Endothelial cell of hepatic sinusoid (primary cell): ENCODE results near the gene MYO5A.
"Not testable (repeated sequence)": the region's sequence is repeated elsewhere in the genome, so short reads cannot be mapped to it uniquely, and the experiment has no call there.

Experiments
- in situ Hi-C: cut with HindIII; loops from 2 replicates; pipeline ENCODE4 v1.10.0; 2017; ENCODE audit warnings: low sequenced_read_pairs

Gene MYO5A

DNA sequence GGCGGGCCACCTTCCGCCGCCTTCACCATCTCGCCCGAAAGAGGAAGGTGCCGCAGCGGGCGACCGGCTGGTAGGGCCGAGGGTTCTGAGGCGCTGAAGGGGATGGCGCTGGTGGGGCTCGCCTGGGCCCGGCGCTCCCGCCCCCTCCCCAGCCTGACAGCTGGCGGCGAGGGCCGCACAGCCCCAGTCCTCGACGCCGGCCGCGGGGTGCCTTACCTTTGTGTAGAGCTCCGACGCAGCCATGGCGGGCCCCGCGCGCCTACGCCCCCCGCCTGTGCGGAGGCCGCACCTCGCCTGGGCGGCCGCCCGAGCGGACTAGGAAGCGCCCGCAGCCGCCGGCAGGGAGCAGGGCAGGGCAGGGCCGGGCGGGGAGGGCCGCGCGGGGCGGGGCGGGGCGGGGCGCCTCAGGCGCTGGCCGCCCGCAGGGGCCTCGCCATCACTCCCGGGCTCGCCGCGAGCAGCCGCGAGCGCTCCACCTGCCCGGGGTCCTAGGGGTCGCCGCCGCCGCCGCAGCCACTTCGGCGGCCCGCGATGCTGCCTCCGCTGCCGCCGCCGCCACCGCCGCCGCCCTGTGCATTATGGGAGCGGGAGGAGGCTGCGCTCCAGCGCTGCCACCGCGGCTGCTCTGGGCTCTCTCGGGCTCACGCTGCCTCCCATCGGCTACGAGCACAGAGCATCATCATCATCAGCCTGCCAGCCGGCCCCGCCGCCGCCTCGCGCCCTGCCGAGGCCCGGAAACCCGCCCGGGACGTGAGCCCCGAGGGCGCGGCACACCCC is at the start of gene MYO5A:
Gene MYO5A, minus strand, starts transcription at position 317 of the 777 bp plus-strand sequence. Its CDS starts 74 bp downstream, at position 243.
- in situ Hi-C loops: no loop called here

DNA sequence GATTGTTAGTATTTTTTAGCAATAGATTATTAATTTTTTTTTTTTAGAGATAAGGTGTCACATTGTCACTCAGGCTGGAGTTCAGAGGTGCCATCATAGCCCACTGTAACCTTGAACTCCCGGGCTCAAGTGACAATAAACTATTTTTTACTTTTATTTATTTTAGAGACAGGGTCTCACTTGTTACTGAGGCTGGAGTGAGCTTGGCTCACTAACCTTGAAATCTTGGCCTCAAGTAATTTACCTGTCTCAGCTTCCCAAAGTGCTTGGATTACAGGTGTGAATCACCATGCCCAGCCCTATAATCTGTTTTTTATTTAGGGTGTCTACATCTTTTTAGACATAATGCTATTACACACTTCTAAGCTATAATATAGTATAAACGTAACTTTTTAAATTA is 48.0 kb upstream of the MYO5A start:
- in situ Hi-C loops: no loop called here

DNA sequence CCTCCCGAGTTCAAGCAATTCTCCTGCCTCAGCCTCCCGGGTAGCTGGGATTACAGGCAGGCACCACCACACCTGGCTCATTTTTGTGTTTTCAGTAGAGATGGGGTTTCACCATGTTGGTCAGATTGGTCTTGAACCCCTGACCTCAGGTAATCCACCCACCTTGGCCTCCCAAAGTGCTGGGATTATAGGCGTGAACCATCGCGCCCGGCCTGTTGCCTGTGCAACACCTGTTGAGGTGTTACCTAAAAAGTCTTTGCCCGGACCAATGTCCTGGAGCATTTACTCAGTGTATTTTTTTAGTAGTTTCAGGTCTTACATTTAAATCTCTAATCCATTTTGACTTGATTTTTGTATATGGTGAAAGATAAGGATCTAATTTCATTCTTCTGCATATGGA is 46.9 kb upstream of the MYO5A start:
- in situ Hi-C loops: not testable (repeated sequence)

GRCh38 chr15:52575072-52575471 is 46.4 kb upstream of the MYO5A start:
- in situ Hi-C loops: no loop called here

- in situ Hi-C loops: not testable (repeated sequence)
These were observed 45.9 kb upstream of the MYO5A start for GRCh38 chr15:52574623-52575022.

DNA sequence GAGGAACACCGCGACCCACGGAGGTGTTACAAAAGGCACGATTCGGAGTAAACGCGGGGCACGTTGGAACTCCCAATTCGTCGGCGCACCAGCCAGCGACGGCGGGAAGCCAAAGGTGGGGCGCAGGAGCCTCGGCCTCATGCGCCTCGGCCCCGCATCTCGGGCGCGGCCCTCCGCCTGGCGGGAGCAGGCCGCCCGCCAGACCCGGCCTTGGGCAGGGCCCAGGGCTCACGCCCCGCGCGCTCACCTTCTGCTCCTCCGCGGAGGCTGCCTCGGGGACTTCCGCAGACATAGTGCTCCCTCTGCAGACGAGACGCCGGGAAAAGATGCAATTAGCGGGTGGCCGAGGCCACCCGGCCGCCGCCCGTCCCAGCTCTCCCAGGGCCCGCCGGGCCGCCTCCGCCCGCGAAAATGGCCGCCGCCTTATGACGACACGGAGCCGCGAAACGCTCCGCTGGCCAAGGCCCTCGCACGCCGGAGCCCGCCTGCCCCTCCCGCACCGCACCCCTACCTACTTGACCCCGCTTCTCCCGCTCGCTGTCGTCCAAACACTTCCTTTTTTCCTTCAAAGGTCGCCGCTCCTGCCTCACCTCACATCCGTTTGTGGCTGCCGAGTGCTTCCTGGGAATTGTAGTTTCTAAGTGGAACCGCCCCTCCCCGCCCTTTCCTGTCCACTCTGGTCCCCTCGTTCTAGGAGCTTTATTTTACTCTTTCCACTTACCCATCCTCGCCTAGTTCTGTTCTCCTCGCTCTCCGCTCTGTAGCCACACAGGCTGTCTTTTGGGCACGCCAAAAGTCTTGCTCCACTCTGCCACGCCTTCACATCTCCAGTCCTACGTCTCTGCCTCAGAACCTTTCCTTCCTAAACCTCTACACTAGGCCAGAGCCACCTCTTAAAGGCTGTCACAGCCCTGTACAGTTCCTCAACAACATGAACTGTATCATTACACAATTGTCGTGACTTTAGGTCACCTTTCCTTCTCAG is 40.2 kb upstream of the MYO5A start, which contains the start of gene ARPP19:
Gene ARPP19, minus strand, starts transcription at position 430 of the 985 bp plus-strand sequence. Its CDS starts 138 bp downstream, at position 292.
- in situ Hi-C loops: no loop called here

- in situ Hi-C loops: no loop called here
These were observed 39.4 kb upstream of the MYO5A start for GRCh38 chr15:52567871-52568600.

- in situ Hi-C loops: no loop called here
These were observed 38.2 kb upstream of the MYO5A start for GRCh38 chr15:52566889-52567288.

DNA sequence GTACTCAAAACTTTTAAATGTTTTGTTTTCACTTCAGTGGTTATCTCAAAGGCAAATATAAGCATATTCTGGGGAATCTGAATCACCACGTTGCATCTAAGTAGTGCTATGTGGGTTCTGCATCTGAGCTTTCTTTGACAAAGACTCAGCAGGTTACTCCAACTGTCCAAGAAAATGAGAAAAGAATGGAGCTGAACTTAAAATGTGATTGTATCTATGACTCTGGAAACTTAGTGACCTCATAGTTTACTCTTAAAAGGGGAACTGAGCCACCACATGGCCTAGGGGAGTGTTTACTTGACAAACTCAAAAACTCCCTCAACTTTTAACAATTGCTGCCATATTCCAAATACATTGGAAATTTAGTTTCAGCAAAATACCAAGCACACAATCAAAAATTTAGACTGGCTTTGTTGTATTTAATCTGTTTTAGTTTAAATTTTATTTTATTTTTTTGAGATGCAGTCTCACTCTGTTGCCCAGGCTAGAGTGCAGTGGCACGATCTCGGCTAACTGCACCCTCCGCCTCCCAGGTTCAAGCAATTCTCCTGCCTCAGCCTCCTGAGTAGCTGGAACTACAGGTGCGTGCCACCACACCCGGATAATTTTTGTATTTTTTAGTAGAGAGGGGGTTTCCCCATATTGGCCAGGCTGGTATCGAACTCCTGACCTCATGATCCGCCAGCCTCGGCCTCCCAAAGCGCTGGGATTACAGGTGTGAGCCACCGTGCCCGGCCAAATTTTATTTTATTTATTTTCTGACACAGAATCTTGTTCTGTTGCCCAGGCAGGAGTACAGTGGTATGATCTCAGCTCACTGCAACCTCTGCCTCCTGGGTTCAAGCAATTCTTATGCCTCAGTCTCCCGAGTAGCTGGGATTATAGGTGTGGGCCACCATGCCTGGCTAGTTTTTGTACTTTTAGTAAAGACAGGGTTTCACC is 37.0 kb upstream of the MYO5A start:
- in situ Hi-C loops: not testable (repeated sequence)

DNA sequence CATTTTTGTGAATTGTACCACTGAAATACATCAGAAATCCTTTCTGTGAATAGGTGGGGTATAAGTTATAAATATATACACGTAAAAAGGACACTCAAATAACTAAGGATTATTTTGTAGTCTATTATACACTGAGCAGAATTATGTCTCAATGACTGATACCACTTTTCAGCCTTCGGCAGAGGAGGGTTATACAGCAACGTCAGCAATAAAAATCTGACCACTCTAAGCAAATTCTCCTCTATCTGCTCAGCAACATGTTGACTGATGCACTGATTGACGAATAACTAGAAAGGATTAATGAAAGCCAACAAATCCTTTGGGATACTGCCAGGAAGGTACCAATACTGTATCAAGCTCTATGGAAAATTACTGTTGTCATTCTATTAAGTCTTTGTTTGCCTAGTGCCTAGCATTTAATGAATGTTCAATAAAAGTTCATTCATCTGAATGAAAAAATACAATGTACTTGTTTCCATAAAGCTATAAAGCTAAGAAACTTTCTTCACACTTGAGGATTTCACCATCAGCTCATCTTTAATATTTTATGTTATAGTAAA is 34.9 kb upstream of the MYO5A start:
- in situ Hi-C loops: loop anchor here (5.0 kb wide), 1 partner anchor 89 kb away; no protein-coding TSS in a partner anchor

DNA sequence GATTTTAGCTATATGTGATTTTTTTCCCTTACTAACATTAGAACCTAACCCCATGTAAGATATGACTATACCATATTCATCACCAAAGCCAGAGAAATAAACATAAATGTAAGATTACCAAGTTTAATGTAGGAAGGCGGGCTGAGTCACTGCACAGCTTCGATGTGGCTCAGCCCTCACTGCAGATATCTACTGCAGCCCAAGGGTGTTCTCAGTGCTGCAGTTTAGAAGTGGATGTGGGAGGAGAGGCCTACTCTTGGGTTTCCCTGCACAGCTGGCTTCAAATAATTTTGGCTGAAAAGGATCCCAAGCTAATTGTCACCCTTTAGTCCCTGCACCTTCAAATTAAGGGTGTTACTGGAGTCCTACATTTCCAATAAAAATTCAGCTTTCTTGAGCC is 30.9 kb upstream of the MYO5A start:
- in situ Hi-C loops: no loop called here

DNA sequence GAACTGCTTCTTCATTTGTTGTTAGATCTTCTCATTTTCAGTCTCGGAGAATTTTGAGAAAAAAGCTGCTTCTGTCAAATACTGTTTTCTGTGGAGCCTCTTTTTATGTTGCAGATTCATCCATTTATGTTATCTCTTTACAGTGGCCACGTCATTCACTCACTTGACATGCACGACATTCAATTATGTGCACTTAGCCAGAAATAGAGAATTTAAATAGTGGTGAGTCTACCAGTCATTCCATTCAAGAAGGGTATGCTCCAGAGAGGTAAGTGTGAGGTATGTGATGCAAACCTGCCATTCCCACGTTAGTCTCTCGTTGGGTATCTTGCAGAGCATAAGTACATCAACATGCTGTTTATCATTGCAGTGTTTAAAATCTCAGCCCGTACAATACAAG is 30.3 kb upstream of the MYO5A start:
- in situ Hi-C loops: no loop called here

DNA sequence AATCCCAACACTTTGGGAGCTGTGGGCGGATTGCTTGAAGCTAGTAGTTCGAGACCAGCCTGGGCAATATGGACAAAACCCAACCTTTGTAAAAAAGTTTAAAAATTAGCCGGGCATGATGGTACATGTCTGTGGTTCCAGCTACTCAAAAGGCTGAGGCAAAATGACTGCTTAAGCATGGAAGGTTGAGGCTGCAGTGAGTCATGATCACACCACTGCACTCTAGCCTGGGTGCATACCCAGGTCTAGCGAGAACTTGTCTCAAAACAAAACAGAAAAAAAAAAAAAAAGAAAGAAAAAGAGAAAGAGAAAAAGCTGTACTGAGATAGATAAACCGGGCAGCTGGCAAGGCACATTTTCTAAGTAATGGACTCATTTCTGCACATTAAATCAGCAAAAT is 29.5 kb upstream of the MYO5A start:
- in situ Hi-C loops: no loop called here

DNA sequence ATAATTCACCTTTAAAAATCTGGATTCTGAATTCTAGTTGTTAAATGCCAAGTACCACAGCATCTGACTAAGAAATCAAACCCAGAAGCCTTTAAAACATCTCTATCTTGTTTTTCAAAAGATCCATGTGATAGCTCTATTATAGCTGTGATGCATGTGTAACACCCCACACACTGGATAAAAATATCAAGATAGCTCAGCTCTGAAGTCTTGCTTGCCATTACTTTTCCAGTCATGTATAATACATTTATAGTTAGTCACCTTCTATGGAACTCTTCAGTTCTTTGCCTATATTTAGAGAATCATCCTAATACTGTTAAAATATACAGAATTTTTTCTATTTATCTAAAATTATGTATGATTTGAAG is 28.6 kb upstream of the MYO5A start:
- in situ Hi-C loops: no loop called here

- in situ Hi-C loops: no loop called here
These were observed 28.0 kb upstream of the MYO5A start for GRCh38 chr15:52556524-52557273.

DNA sequence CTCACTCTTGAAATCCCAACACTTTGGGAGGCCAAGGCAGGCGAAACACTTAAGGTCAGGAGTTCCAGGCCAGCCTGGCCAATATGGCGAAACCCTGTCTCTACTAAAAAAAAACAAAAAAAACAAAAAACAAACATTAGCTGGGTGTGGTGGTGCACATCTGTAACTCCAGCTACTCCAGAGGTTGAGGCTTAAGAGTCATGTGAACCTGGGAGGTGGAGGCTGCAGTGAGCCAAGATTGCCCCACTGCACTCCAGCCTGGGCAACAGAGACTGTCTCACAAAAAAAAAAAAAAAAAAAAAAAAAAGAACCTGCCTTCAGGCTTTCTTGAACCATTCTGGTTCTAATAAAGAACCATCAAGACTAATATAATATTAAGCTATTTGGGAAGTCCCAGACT is 23.6 kb upstream of the MYO5A start:
- in situ Hi-C loops: no loop called here

DNA sequence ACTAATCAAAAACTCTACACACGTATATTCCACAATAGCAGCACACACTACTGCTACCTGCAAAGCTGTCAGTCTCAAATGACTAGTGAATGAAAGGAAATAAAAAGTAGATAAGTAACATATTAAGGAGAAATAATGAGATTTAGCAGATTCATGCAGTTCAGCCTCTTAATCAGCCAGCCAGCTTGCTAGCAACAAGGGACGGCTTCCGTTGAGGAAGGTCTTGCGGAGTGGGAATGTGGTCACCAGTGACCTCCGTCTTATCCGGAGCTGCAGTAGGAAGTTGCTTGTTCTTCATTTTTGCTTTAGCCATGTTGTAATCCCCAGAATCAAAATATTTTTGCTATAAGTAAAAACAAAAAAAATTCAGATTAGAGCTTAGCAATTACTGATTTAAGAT is 23.1 kb upstream of the MYO5A start:
- in situ Hi-C loops: no loop called here

GRCh38 chr15:52551186-52551585 is 22.5 kb upstream of the MYO5A start:
- in situ Hi-C loops: not testable (repeated sequence)
